Gastroesophageal sphincter (tissue), 3 donors: ENCODE measurements around the gene C9orf85.

Experiments
- CTCF ChIP-seq, 4 experiments: fragments of 200-600 bp in 2 of 4; fragments of 450-650 bp in 2 of 4; sonication (generic) in 1 of 4; IDR thresholded peaks; one replicate each; pipeline ENCODE4 v1.5.1; 2017 to 2019; ENCODE audit warnings: antibody characterized with exemption in 4 of 4, mild to moderate bottlenecking in 2 of 4, moderate library complexity in 2 of 4
- POLR2A ChIP-seq, 2 donors: fragments of 450-650 bp; IDR thresholded peaks; one replicate each; pipeline ENCODE4 v1.6.1; 2017; ENCODE audit warnings: antibody characterized with exemption in 2 of 2, mild to moderate bottlenecking in 2 of 2, moderate library complexity in 1 of 2
- POLR2AphosphoS5 ChIP-seq: sonication (generic); formaldehyde crosslinking; IDR thresholded peaks from one replicate; pipeline ENCODE4 v1.6.1; 2017; ENCODE audit warnings: antibody characterized with exemption

- TF ChIP-seq CTCF (IDR thresholded peaks at IDR 0.05) (no peak), POLR2A (IDR thresholded peaks at IDR 0.05) (no peak), POLR2AphosphoS5 (no peak)
Observed at GRCh38 chr9:71944754-71945375, 33.4 kb downstream of the C9orf85 start.
